Transverse colon (tissue), 3 donors: ENCODE results near the gene SLC38A3.

Experiments used
- EP300 ChIP-seq: sonication (generic); formaldehyde crosslinking; IDR thresholded peaks from one replicate; pipeline ENCODE4 v1.6.1; 2017; ENCODE audit warnings: antibody characterized with exemption, low read depth
- TF ChIP-seq, protein P1 (sequence below), 5 experiments: fragments of 200-600 bp in 3 of 5; fragments of 450-650 bp in 2 of 5; sonication (generic) in 3 of 5; IDR thresholded peaks; 1 replicate in 2 of 5; 2 replicates in 3 of 5; pipeline ENCODE4 v1.5.1; 2016 to 2017; ENCODE audit warnings: antibody characterized with exemption in 5 of 5, inconsistent platforms in 3 of 5, mild to moderate bottlenecking in 2 of 5, moderate library complexity in 1 of 5

DNA sequence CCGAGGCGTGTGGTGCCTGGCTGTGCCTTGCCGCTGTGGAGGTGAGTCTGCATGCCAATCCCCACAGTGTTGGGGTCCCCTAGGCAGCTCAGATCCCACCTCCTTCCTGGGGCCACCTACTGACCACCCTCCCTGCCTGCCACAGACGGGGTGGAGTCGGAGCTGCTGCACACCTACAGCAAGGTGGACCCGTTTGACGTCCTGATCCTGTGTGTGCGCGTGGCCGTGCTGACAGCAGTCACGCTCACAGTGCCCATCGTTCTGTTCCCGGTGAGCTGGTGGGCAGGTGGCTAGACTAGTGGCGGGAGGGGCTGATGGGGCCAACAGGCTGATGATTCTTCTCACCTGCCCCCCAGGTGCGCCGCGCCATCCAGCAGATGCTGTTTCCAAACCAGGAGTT, 13.4 kb downstream of the SLC38A3 start:
- no peak for TF ChIP-seq EP300
- TF ChIP-seq, protein P1, sequence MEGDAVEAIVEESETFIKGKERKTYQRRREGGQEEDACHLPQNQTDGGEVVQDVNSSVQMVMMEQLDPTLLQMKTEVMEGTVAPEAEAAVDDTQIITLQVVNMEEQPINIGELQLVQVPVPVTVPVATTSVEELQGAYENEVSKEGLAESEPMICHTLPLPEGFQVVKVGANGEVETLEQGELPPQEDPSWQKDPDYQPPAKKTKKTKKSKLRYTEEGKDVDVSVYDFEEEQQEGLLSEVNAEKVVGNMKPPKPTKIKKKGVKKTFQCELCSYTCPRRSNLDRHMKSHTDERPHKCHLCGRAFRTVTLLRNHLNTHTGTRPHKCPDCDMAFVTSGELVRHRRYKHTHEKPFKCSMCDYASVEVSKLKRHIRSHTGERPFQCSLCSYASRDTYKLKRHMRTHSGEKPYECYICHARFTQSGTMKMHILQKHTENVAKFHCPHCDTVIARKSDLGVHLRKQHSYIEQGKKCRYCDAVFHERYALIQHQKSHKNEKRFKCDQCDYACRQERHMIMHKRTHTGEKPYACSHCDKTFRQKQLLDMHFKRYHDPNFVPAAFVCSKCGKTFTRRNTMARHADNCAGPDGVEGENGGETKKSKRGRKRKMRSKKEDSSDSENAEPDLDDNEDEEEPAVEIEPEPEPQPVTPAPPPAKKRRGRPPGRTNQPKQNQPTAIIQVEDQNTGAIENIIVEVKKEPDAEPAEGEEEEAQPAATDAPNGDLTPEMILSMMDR (IDR thresholded peaks at IDR 0.05) = no peak
